HG02870 (cell line): ENCODE data around the gene IGFBP5.

Source experiments
- ATAC-seq: cut with Tn5 transposase; IDR thresholded peaks from one replicate; pipeline ENCODE4 v1.9.1; 2021; ENCODE audit warnings: mild to moderate bottlenecking, moderate library complexity; ENCODE audit not compliant: unreplicated experiment

Gene IGFBP5

GRCh38 chr2:216689397-216689796 is 6.0 kb downstream of the IGFBP5 start:
- no peak for ATAC-seq

- no peak for ATAC-seq
These were observed 6.5 kb downstream of the IGFBP5 start for GRCh38 chr2:216688731-216689340.

- ATAC-seq: no peak
These were observed 7.7 kb downstream of the IGFBP5 start for GRCh38 chr2:216687646-216688045.

- ATAC-seq: no peak
These were observed 8.2 kb downstream of the IGFBP5 start for GRCh38 chr2:216687111-216687510.

- no peak for ATAC-seq
These were observed 9.9 kb downstream of the IGFBP5 start for GRCh38 chr2:216685327-216685875.

- ATAC-seq: no peak
These were observed 11.5 kb downstream of the IGFBP5 start for GRCh38 chr2:216683846-216684245.

- no peak for ATAC-seq
These were observed 13.7 kb downstream of the IGFBP5 start for GRCh38 chr2:216681683-216682082.

- no peak for ATAC-seq
These were observed 14.3 kb downstream of the IGFBP5 start for GRCh38 chr2:216680951-216681629.

GRCh38 chr2:216679658-216680024 is 15.7 kb downstream of the IGFBP5 start:
- no peak for ATAC-seq

- ATAC-seq: no peak
These were observed 16.3 kb downstream of the IGFBP5 start for GRCh38 chr2:216678813-216679657.

GRCh38 chr2:216678098-216678465 is 17.3 kb downstream of the IGFBP5 start:
- no peak for ATAC-seq

GRCh38 chr2:216677439-216678097 is 17.8 kb downstream of the IGFBP5 start:
- no peak for ATAC-seq

- ATAC-seq: no peak
These were observed 18.7 kb downstream of the IGFBP5 start for GRCh38 chr2:216676630-216677029.

- no peak for ATAC-seq
These were observed 21.0 kb downstream of the IGFBP5 start for GRCh38 chr2:216674376-216674775.

- no peak for ATAC-seq
These were observed 21.7 kb downstream of the IGFBP5 start for GRCh38 chr2:216673609-216674008.

GRCh38 chr2:216673021-216673420 is 22.3 kb downstream of the IGFBP5 start:
- ATAC-seq: no peak

GRCh38 chr2:216672466-216672865 is 22.9 kb downstream of the IGFBP5 start:
- no peak for ATAC-seq

- ATAC-seq: no peak
These were observed 23.5 kb downstream of the IGFBP5 start for GRCh38 chr2:216671791-216672343.

GRCh38 chr2:216671081-216671411 is 24.3 kb downstream of the IGFBP5 start:
- no peak for ATAC-seq

- ATAC-seq: no peak
These were observed 24.9 kb downstream of the IGFBP5 start for GRCh38 chr2:216670266-216671080.
